GM12892 (cell line): ENCODE results near the gene CSTPP1.

Experiments
- POLR2A ChIP-seq: IDR thresholded peaks from 2 replicates; pipeline ENCODE4 v1.6.1; 2011; ENCODE audit warnings: low read depth, low read length, control low read depth
- POLR2AphosphoS5 ChIP-seq: IDR thresholded peaks from 2 replicates; pipeline ENCODE4 v1.6.1; 2011; ENCODE audit warnings: low read depth, low read length, control low read depth
- TAF1 ChIP-seq: IDR thresholded peaks from 2 replicates; pipeline ENCODE4 v1.6.1; 2011; ENCODE audit warnings: low read depth, mild to moderate bottlenecking, control low read depth, low read length, borderline replicate concordance

- TF ChIP-seq POLR2A, result no peak
- no peak for TF ChIP-seq POLR2AphosphoS5
- no peak for TF ChIP-seq TAF1
Measured at GRCh38 chr11:47060807-47061206, 124.2 kb downstream of the CSTPP1 start.
